Retinal pigment epithelial cell (primary cell): ENCODE results near the gene RAD9A.
A peak's percentile ranks its signal among the peaks of the same experiment; 100 is the strongest.

Experiments
- DNase-seq: peaks from one replicate; pipeline ENCODE4 v3.0.0-alpha.2; 2010; ENCODE audit warnings: low read depth
- H3K4me3 ChIP-seq: 2 replicates; pipeline ENCODE4 v1.5.1; 2011; ENCODE audit warnings: mild to moderate bottlenecking, low read length, control low read depth, moderate library complexity
- TF ChIP-seq, protein P1 (sequence below): conservative IDR thresholded peaks from 2 replicates; pipeline ENCODE4 v1.5.1; 2011; ENCODE audit warnings: low read depth, low read length, control low read depth, inconsistent platforms

Gene RAD9A

DNA sequence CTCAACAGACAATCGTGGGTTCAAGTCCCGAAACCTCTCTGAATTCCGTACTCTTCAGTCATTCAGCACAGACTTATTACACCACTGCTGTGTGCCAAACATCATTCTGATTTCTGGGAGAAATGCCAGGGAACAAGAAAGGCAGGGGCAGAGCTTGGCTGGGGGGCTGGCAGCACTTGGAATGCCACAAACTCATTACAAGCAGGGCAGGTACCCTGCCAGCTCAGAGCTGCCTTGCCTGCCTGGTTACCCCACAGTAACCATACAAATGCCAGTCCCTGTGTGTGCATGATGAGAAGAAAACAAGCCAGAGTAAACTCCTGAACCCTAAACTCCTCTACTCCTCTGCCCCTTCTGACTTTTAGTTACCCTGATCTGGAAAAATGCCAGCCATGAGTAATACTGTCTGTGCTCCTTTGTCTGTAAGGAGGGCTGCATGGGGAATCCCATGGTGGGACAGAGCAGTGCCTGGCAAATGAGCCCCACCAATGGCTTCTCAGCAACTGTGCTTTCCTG, 6.9 kb upstream of the RAD9A start:
- TF ChIP-seq, protein P1, sequence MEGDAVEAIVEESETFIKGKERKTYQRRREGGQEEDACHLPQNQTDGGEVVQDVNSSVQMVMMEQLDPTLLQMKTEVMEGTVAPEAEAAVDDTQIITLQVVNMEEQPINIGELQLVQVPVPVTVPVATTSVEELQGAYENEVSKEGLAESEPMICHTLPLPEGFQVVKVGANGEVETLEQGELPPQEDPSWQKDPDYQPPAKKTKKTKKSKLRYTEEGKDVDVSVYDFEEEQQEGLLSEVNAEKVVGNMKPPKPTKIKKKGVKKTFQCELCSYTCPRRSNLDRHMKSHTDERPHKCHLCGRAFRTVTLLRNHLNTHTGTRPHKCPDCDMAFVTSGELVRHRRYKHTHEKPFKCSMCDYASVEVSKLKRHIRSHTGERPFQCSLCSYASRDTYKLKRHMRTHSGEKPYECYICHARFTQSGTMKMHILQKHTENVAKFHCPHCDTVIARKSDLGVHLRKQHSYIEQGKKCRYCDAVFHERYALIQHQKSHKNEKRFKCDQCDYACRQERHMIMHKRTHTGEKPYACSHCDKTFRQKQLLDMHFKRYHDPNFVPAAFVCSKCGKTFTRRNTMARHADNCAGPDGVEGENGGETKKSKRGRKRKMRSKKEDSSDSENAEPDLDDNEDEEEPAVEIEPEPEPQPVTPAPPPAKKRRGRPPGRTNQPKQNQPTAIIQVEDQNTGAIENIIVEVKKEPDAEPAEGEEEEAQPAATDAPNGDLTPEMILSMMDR, result no peak
- DNase-seq, result no peak
- no peak overlapping the region for H3K4me3 ChIP-seq

- TF ChIP-seq, protein P1, result no peak
- DNase-seq, result no peak
- no peak overlapping the region for H3K4me3 ChIP-seq
Observed at GRCh38 chr11:67387069-67387468, 4.7 kb upstream of the RAD9A start.

GRCh38 chr11:67387518-67387917, 4.3 kb upstream of the RAD9A start:
- DNase-seq, result no peak
- no peak overlapping the region for H3K4me3 ChIP-seq
- TF ChIP-seq, protein P1, result no peak

DNA sequence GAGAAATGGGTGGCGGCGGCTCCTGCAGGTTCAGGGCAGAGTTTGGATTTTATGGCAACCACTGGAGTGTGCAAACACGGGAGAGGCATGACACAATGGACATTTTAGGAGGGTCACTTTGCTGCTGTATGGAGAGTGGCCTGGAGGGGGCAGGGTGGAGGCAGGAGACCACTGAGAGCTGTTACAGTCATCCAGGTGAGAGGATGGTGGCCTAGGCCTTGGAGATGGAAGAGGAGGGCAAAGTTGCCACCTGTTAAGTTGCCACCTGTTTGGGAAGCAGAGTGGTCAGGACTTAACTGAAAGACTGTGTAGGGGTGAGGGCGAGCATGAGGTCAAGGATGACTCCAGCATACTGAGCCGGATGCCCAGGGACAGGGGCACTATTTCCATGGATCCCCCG, 2.3 kb upstream of the RAD9A start:
- no peak overlapping the region for H3K4me3 ChIP-seq
- TF ChIP-seq, protein P1, result peak; percentile 85
- DNase-seq, result no peak

DNA sequence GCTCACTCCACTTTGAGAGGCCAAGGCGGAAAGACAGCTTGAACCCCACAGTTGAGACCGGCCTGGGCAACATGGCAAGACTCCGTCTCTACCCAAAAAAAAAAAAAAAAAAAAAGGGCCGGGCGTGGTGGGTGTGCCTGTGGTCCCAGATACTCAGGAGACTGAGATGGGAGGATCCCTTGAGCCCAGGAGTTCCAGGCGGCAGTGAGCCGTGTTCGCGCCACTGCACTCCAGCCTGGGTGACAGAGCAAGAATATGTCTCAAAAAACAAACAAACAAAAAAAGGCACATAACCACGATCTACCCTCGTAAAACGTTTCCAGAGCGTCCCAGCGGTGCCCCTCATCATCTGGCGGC, 861 bp upstream of the RAD9A start:
- TF ChIP-seq, protein P1, result no peak
- peak overlapping the region; percentile 62 for H3K4me3 ChIP-seq
- DNase-seq, result no peak

- H3K4me3 ChIP-seq, result peak overlapping the region; percentile 62
- no peak for DNase-seq
- TF ChIP-seq, protein P1, result no peak
Observed at GRCh38 chr11:67392183-67392715, 463 bp downstream of the RAD9A start.

GRCh38 chr11:67393437-67393836, 1.7 kb downstream of the RAD9A start:
- no peak overlapping the region for H3K4me3 ChIP-seq
- DNase-seq, result no peak
- TF ChIP-seq, protein P1, result no peak
